SU-DHL-6 (cell line): Measurements from ENCODE around the gene LRRC75A.

ENCODE experiments used
- H2AFZ ChIP-seq: fragments of 200-600 bp; sonication (generic); 2 replicates; pipeline ENCODE4 v1.6.1; 2014; ENCODE audit warnings: low read depth, mild to moderate bottlenecking, moderate library complexity, mixed read lengths, antibody characterized with exemption, low read length; ENCODE audit not compliant: severe bottlenecking
- H3F3A ChIP-seq: fragments of 200-600 bp; shearing (Covaris generic); 2 replicates; pipeline ENCODE4 v1.6.0; 2016; ENCODE audit warnings: antibody characterized with exemption, mild to moderate bottlenecking; ENCODE audit not compliant: insufficient read depth
- H3K27ac ChIP-seq: fragments of 200-600 bp; sonication (generic); 2 replicates; pipeline ENCODE4 v1.5.1; 2016; ENCODE audit warnings: low read depth, mild to moderate bottlenecking, low read length, moderate library complexity, mixed read lengths
- H3K27me3 ChIP-seq: fragments of 200-600 bp; sonication (generic), shearing (Covaris generic); 2 replicates; pipeline ENCODE4 v1.6.0; 2014; ENCODE audit warnings: mild to moderate bottlenecking, low read length
- H3K36me3 ChIP-seq: fragments of 200-600 bp; sonication (generic); 2 replicates; pipeline ENCODE4 v1.6.1; 2014; ENCODE audit warnings: mild to moderate bottlenecking, low read length, mixed read lengths
- H3K4me2 ChIP-seq: fragments of 300-600, 200-600 bp; shearing (Covaris generic), sonication (generic); 2 replicates; pipeline ENCODE4 v1.6.0; 2014; ENCODE audit warnings: low read length, low read depth, mild to moderate bottlenecking; ENCODE audit not compliant: poor library complexity, severe bottlenecking
- H3K4me3 ChIP-seq: fragments of 200-600 bp; sonication (generic); 2 replicates; pipeline ENCODE4 v1.5.1; 2014; ENCODE audit warnings: antibody characterized with exemption, low read length, mild to moderate bottlenecking, mixed read lengths; ENCODE audit not compliant: insufficient read depth, poor library complexity, severe bottlenecking
- H3K79me2 ChIP-seq: fragments of 200-600 bp; sonication (generic); 2 replicates; pipeline ENCODE4 v1.6.1; 2014; ENCODE audit warnings: mild to moderate bottlenecking, low read length, moderate library complexity; ENCODE audit not compliant: insufficient read depth
- H3K9ac ChIP-seq: fragments of 200-600 bp; sonication (generic); 2 replicates; pipeline ENCODE4 v1.7.0; 2014; ENCODE audit warnings: mild to moderate bottlenecking, low read length
- H3K9me2 ChIP-seq: fragments of 200-600 bp; sonication (generic); replicated peaks from 2 replicates; pipeline ENCODE4 v1.6.1; 2014; ENCODE audit warnings: low read length; ENCODE audit not compliant: insufficient read depth
- H3K9me3 ChIP-seq: fragments of 200-600 bp; sonication (generic); 2 replicates; pipeline ENCODE4 v1.6.1; 2014; ENCODE audit warnings: low read length, mixed read lengths; ENCODE audit not compliant: insufficient read depth
- H4K20me1 ChIP-seq: fragments of 200-600 bp; sonication (generic); 2 replicates; pipeline ENCODE4 v1.6.1; 2014; ENCODE audit warnings: low read depth, mild to moderate bottlenecking, antibody characterized with exemption, low read length, moderate library complexity, mixed read lengths
- EZH2phosphoT487 ChIP-seq: fragments of 200-600 bp; sonication (generic), shearing (Covaris generic); conservative IDR thresholded peaks from 2 replicates; pipeline ENCODE4 v1.6.1; 2018; ENCODE audit warnings: mild to moderate bottlenecking, antibody characterized with exemption, low read length, moderate library complexity, mixed read lengths
- TF ChIP-seq, protein P1 (sequence below): fragments of 200-600 bp; sonication (generic); IDR thresholded peaks from one replicate; pipeline ENCODE4 v1.5.1; 2017; ENCODE audit warnings: antibody characterized with exemption, mild to moderate bottlenecking, low read length, moderate library complexity; ENCODE audit not compliant: insufficient read depth, poor library complexity, severe bottlenecking

Gene LRRC75A

DNA sequence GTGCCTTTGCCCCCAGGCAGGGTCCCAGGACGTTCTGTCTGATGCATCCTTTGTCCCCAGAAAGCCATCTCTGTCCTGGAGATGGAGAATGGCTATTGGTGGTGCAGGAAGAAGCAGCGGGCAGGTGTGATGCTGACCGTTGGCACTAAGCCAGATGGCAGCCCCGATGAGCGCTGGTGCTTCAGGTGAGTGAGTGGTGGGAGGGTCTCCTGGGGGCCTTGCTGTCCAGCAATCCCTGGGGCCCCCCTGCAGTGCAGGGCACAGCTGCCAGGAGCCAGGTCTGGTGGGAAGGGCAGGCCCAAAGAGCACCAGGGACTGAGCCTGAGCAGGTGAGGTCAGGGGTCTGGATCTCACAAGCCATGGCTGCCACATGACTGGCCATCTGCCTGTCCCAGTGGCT, 58.5 kb downstream of the LRRC75A start:
- Histone ChIP-seq H3K79me2 (no peaks in the 10 kb centered on the region), H3K36me3 (no peaks in the 10 kb centered on the region), H3K4me2 (no peak overlapping the region), H4K20me1 (no peaks in the 10 kb centered on the region), H3K9me2 (no peaks in the 10 kb centered on the region), H3K4me3 (no peak overlapping the region), H3K27me3 (no peaks in the 10 kb centered on the region), H2AFZ (no peak overlapping the region), H3K9ac (no peak overlapping the region), H3K9me3 (no peaks in the 10 kb centered on the region), H3K27ac (no peak overlapping the region), H3F3A (no peaks in the 10 kb centered on the region)
- TF ChIP-seq EZH2phosphoT487: no peak
- TF ChIP-seq, protein P1, sequence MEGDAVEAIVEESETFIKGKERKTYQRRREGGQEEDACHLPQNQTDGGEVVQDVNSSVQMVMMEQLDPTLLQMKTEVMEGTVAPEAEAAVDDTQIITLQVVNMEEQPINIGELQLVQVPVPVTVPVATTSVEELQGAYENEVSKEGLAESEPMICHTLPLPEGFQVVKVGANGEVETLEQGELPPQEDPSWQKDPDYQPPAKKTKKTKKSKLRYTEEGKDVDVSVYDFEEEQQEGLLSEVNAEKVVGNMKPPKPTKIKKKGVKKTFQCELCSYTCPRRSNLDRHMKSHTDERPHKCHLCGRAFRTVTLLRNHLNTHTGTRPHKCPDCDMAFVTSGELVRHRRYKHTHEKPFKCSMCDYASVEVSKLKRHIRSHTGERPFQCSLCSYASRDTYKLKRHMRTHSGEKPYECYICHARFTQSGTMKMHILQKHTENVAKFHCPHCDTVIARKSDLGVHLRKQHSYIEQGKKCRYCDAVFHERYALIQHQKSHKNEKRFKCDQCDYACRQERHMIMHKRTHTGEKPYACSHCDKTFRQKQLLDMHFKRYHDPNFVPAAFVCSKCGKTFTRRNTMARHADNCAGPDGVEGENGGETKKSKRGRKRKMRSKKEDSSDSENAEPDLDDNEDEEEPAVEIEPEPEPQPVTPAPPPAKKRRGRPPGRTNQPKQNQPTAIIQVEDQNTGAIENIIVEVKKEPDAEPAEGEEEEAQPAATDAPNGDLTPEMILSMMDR: no peak

DNA sequence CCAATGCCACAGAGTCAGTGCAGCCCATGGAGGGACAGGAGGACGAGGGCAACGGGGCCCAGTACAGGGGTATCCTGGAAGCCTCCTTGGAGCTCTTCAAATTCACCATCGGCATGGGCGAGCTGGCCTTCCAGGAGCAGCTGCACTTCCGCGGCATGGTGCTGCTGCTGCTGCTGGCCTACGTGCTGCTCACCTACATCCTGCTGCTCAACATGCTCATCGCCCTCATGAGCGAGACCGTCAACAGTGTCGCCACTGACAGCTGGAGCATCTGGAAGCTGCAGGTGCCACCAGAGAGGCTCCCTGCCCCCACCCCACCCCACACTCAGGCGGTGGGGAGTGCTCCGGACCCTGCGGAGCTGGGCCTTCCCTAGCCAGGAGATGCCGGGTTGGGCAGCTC, 60.0 kb downstream of the LRRC75A start:
- H4K20me1 ChIP-seq: no peaks in the 10 kb centered on the region
- no peak overlapping the region for H2AFZ ChIP-seq
- H3K4me3 ChIP-seq: no peak overlapping the region
- H3K36me3 ChIP-seq: no peaks in the 10 kb centered on the region
- no peak for TF ChIP-seq EZH2phosphoT487
- TF ChIP-seq, protein P1: no peak
- H3F3A ChIP-seq: no peaks in the 10 kb centered on the region
- no peak overlapping the region for H3K27ac ChIP-seq
- H3K9me2 ChIP-seq: no peaks in the 10 kb centered on the region
- no peak overlapping the region for H3K4me2 ChIP-seq
- H3K9me3 ChIP-seq: no peaks in the 10 kb centered on the region
- no peaks in the 10 kb centered on the region for H3K27me3 ChIP-seq
- no peaks in the 10 kb centered on the region for H3K79me2 ChIP-seq
- no peak overlapping the region for H3K9ac ChIP-seq

DNA sequence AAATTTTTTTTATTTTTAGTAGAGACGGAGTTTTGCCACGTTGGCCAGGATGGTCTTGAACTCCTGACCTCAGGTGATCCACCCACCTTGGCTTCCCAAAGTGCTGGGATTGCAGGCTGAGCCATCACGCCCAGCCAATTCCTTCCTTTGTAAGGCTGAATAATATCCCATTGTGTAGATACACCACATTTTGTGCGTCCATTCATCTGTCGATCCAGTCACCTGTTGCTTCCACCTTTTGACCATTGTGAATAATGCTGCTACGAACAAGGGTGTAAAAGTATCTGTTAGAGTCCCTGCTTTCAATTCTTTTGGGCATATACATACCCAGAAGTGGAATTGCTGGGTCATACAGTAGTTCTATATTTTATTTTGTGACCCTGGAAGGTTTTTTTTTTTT, 61.3 kb downstream of the LRRC75A start:
- no peak for TF ChIP-seq EZH2phosphoT487
- TF ChIP-seq, protein P1: no peak
- Histone ChIP-seq H3F3A (no peaks in the 10 kb centered on the region), H3K27ac (no peak overlapping the region), H4K20me1 (no peaks in the 10 kb centered on the region), H3K36me3 (no peaks in the 10 kb centered on the region), H3K4me2 (no peak overlapping the region), H3K9ac (no peak overlapping the region), H3K4me3 (no peak overlapping the region), H3K79me2 (no peaks in the 10 kb centered on the region), H3K9me3 (no peaks in the 10 kb centered on the region), H3K27me3 (no peaks in the 10 kb centered on the region), H2AFZ (no peak overlapping the region), H3K9me2 (no peaks in the 10 kb centered on the region)
